PC-9 (cell line): Measurements from ENCODE around the gene NR2C2.

Source experiments
- CTCF ChIP-seq: fragments of 200-600 bp; sonication (generic); conservative IDR thresholded peaks from 2 replicates; pipeline ENCODE4 v1.6.1; 2017; ENCODE audit warnings: mixed run types, antibody characterized with exemption, mild to moderate bottlenecking, moderate library complexity
- EZH2 ChIP-seq: fragments of 200-600 bp; sonication (generic); IDR thresholded peaks from 2 replicates; pipeline ENCODE4 v1.8.0; 2017; ENCODE audit warnings: antibody characterized with exemption, low read depth

- TF ChIP-seq CTCF (no peak), EZH2 (no peak)
Observed at GRCh38 chr3:14984581-14985113, 37.3 kb downstream of the NR2C2 start.
